GM23248 (cell line): Measurements from ENCODE around the gene AMBRA1.

Experiments
- EZH2 ChIP-seq: fragments of 200-600 bp; sonication (generic); IDR thresholded peaks from 2 replicates; pipeline ENCODE4 v1.6.1; 2018; ENCODE audit warnings: antibody characterized with exemption, mild to moderate bottlenecking; ENCODE audit not compliant: insufficient read depth, poor library complexity, severe bottlenecking
- EZH2phosphoT487 ChIP-seq: fragments of 200-600 bp; sonication (generic); IDR thresholded peaks from 2 replicates; pipeline ENCODE4 v1.6.1; 2018; ENCODE audit warnings: antibody characterized with exemption, moderate library complexity, mild to moderate bottlenecking, low read depth; ENCODE audit not compliant: insufficient read depth

- no peak for TF ChIP-seq EZH2
- no peak for TF ChIP-seq EZH2phosphoT487
Observed at GRCh38 chr11:46456269-46457001, 137.4 kb downstream of the AMBRA1 start.
